ENCODE measurements around the gene OAS2. TPM values are rescaled to one million over a fixed set of nuclear protein-coding genes. Genes with fewer than 3 reads are reported as not detected.
A peak's percentile ranks its signal among the peaks of the same experiment; 100 is the strongest.

OAS2 gene
- total RNA-seq, 1 donor from 2014 or later: 94.2 TPM

DNA sequence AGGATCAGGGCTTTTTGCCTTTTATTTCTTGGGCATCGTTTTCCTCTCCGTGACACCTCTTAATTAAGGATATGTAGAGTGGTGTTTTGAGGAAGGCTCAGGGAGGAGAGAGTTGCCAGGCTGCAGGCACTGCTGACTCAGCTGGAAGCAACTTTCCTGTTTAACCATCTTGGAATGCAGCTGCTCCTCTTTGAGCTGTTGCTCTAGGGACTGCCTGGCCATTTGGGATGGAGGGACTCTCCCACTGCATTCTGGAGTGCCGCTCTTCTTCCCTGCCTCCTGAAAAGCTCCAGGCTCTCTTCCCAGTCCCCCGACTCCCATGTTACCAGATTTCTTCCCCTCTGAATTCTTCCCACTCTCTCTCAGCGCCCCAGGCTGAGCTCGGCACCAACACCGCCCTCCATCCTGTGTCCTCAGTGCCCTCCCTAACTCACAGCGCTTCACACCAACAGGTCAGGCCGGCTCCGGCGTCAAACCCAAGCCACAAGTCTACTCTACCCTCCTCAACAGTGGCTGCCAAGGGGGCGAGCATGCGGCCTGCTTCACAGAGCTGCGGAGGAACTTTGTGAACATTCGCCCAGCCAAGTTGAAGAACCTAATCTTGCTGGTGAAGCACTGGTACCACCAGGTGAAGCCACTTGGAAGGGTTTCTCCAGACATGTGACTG lies 34.2 kb upstream of the OAS2 start:
- Histone ChIP-seq H3K4me2 (ENCODE audit: low read length) (no peak overlapping the region), H4K20me1 (ENCODE audit: insufficient read depth, low read length) (no peaks in the 10 kb centered on the region), H3K4me1 (ENCODE audit: insufficient read depth, low read length) (peaks cover under 1% of the 10 kb centered on the region), H2AFZ (ENCODE audit: low read depth, low read length) (no peak overlapping the region), H3K27me3 (ENCODE audit: insufficient read depth, low read length) (no peaks in the 10 kb centered on the region), H3K4me3 (ENCODE audit: insufficient read depth, low read depth, low read length) (no peak overlapping the region), H3K9ac (ENCODE audit: low read length) (no peak overlapping the region), H3K79me2 (ENCODE audit: insufficient read depth, low read length) (no peaks in the 10 kb centered on the region), H3K9me3 (ENCODE audit: insufficient read depth, low read depth, low read length) (no peaks in the 10 kb centered on the region), H3K27ac (ENCODE audit: low read depth, low read length) (no peak overlapping the region), H3K36me3 (ENCODE audit: insufficient read depth, low read length) (no peaks in the 10 kb centered on the region)
- FAIRE-seq (no peak), DNase-seq (ENCODE audit: low read depth) (no peak)
- peaks cover 12% of the 10 kb centered on the region for H3K36me3 Mint-ChIP-seq (ENCODE audit: low read depth, unreplicated experiment)
- peaks cover 10% of the 10 kb centered on the region for H3K27me3 Mint-ChIP-seq (ENCODE audit: low read depth, unreplicated experiment)
- peak overlapping the region; percentile 71 for H3K27ac Mint-ChIP-seq (ENCODE audit: unreplicated experiment)
- no peak for TF ChIP-seq EZH2 (IDR thresholded peaks at IDR 0.05; ENCODE audit: insufficient read depth, low read length)
- TF ChIP-seq, protein P1, sequence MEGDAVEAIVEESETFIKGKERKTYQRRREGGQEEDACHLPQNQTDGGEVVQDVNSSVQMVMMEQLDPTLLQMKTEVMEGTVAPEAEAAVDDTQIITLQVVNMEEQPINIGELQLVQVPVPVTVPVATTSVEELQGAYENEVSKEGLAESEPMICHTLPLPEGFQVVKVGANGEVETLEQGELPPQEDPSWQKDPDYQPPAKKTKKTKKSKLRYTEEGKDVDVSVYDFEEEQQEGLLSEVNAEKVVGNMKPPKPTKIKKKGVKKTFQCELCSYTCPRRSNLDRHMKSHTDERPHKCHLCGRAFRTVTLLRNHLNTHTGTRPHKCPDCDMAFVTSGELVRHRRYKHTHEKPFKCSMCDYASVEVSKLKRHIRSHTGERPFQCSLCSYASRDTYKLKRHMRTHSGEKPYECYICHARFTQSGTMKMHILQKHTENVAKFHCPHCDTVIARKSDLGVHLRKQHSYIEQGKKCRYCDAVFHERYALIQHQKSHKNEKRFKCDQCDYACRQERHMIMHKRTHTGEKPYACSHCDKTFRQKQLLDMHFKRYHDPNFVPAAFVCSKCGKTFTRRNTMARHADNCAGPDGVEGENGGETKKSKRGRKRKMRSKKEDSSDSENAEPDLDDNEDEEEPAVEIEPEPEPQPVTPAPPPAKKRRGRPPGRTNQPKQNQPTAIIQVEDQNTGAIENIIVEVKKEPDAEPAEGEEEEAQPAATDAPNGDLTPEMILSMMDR (IDR thresholded peaks at IDR 0.05; ENCODE audit: insufficient read depth, low read depth, low read length): no peak
- H3K4me3 Mint-ChIP-seq (ENCODE audit: unreplicated experiment): no peak overlapping the region
- peaks cover 10% of the 10 kb centered on the region for H3K4me1 Mint-ChIP-seq (ENCODE audit: low read depth, unreplicated experiment)
- peaks cover 4% of the 10 kb centered on the region for H3K9me3 Mint-ChIP-seq (ENCODE audit: unreplicated experiment)

DNA sequence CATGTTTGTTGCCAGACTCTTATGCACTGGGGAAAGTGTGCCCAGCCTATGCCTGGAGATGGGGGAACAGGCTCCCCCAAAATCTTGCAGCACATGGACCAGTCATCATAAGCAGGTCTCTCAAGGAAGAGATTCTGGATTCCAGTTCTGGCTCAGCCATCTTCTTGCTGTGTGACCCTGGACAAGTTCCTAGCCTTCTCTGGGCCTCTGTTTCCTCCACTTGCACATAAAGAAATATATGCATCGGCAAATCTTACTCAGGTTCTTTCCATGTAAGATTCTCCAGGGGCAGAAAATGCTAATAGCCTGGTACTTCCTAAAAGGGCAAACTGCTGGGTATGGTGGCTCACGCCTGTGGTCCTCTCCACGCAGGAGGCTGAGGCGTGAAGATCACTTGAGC lies 32.8 kb upstream of the OAS2 start:
- no peak overlapping the region for H3K9ac ChIP-seq (ENCODE audit: low read length)
- no peak for DNase-seq (ENCODE audit: low read depth)
- no peak overlapping the region for H3K27ac ChIP-seq (ENCODE audit: low read depth, low read length)
- no peak for TF ChIP-seq EZH2 (IDR thresholded peaks at IDR 0.05; ENCODE audit: insufficient read depth, low read length)
- TF ChIP-seq, protein P1 (IDR thresholded peaks at IDR 0.05; ENCODE audit: insufficient read depth, low read depth, low read length): no peak
- H3K27ac Mint-ChIP-seq (ENCODE audit: unreplicated experiment): no peak overlapping the region
- H3K36me3 Mint-ChIP-seq (ENCODE audit: low read depth, unreplicated experiment): peaks cover 12% of the 10 kb centered on the region
- H3K27me3 Mint-ChIP-seq (ENCODE audit: low read depth, unreplicated experiment): peaks cover 2% of the 10 kb centered on the region
- H3K79me2 ChIP-seq (ENCODE audit: insufficient read depth, low read length): no peaks in the 10 kb centered on the region
- peaks cover 5% of the 10 kb centered on the region for H3K4me1 Mint-ChIP-seq (ENCODE audit: low read depth, unreplicated experiment)
- H3K4me3 Mint-ChIP-seq (ENCODE audit: unreplicated experiment): no peak overlapping the region
- H3K9me3 Mint-ChIP-seq (ENCODE audit: unreplicated experiment): peaks cover 4% of the 10 kb centered on the region
- H3K27me3 ChIP-seq (ENCODE audit: insufficient read depth, low read length): no peaks in the 10 kb centered on the region
- H3K36me3 ChIP-seq (ENCODE audit: insufficient read depth, low read length): no peaks in the 10 kb centered on the region
- no peak overlapping the region for H3K4me2 ChIP-seq (ENCODE audit: low read length)
- H3K9me3 ChIP-seq (ENCODE audit: insufficient read depth, low read depth, low read length): no peaks in the 10 kb centered on the region
- no peak overlapping the region for H2AFZ ChIP-seq (ENCODE audit: low read depth, low read length)
- no peak for FAIRE-seq
- H3K4me1 ChIP-seq (ENCODE audit: insufficient read depth, low read length): no peaks in the 10 kb centered on the region
- H4K20me1 ChIP-seq (ENCODE audit: insufficient read depth, low read length): no peaks in the 10 kb centered on the region
- no peak overlapping the region for H3K4me3 ChIP-seq (ENCODE audit: insufficient read depth, low read depth, low read length)
